ENCODE results near the gene ZFP3. TPM values are rescaled to one million over a fixed set of nuclear protein-coding genes. Genes with fewer than 3 reads are reported as not detected.
A peak's percentile ranks its signal among the peaks of the same experiment; 100 is the strongest.

ZFP3 gene
- polyA plus RNA-seq, 1 of the 3 experiments (the other 2 are of a cell fraction): 1.5 TPM

GRCh38 chr17:5100832-5101231, 22.6 kb downstream of the ZFP3 start:
- Histone ChIP-seq H3K36me3 (replicated peaks in 1 of 2; ENCODE audit: control insufficient read depth in 1 of 2, insufficient read depth in 2 of 2, low read length in 1 of 2) (peaks cover under 1 to 2% of the 10 kb centered on the region in 2 experiments), H4K20me1 (ENCODE audit: insufficient read depth) (no peaks in the 10 kb centered on the region), H3K4me1 (ENCODE audit: control insufficient read depth in 1 of 2, insufficient read depth in 2 of 2, low read depth in 1 of 2, low read length in 1 of 2) (no peaks in the 10 kb centered on the region), H3K9me3 (peaks cover 4% of the 10 kb centered on the region), H3K27ac (ENCODE audit: low read depth in 2 of 2, low read length in 1 of 2) (no peak overlapping the region), H3K79me2 (ENCODE audit: insufficient read depth) (no peaks in the 10 kb centered on the region), H3K4me2 (no peak overlapping the region), H3F3A (replicated peaks; ENCODE audit: insufficient read depth) (no peaks in the 10 kb centered on the region), H3K27me3 (ENCODE audit: insufficient read depth) (no peaks in the 10 kb centered on the region), H3K9me2 (no peaks in the 10 kb centered on the region), H2AFZ (ENCODE audit: low read depth) (no peak overlapping the region), H3K9ac (no peak overlapping the region), H3K4me3 (ENCODE audit: low read depth in 2 of 2, low read length in 1 of 2) (no peak overlapping the region)
- TF ChIP-seq MEF2A (IDR thresholded peaks at IDR 0.05; ENCODE audit: borderline replicate concordance, low read depth): no peak
- no peak for TF ChIP-seq RFX5 (IDR thresholded peaks at IDR 0.05; ENCODE audit: low read length)
- no peak for TF ChIP-seq MXI1 (IDR thresholded peaks at IDR 0.05; ENCODE audit: low read depth, low read length)
- no peak for TF ChIP-seq FOSL2 (IDR thresholded peaks at IDR 0.05; ENCODE audit: borderline replicate concordance, low read depth)
- no peak for TF ChIP-seq USF2 (IDR thresholded peaks at IDR 0.05; ENCODE audit: borderline replicate concordance, low read depth, low read length)
- TF ChIP-seq TCF12 (IDR thresholded peaks at IDR 0.05): no peak
- ChIA-PET POLR2A (interaction anchor here (1.7 kb wide), 1 partner anchor 9 kb away, joined by 5 read pairs; no protein-coding TSS in a partner anchor), CTCF (no interaction called here)
- 39% methylated on average over 6 of the region's 6 CpGs for WGBS (ENCODE audit: low lambda C conversion rate)
- DNase-seq: no peak

- POLR2A ChIA-PET: interaction anchor here (1.0 to 1.7 kb wide), 2 partner anchors 10 to 13 kb away, joined by 3 to 5 read pairs; no protein-coding TSS in a partner anchor
- H4K20me1 ChIP-seq (ENCODE audit: insufficient read depth): no peaks in the 10 kb centered on the region
- CTCF ChIA-PET: interaction anchor here (1.2 to 1.9 kb wide), 2 partner anchors 48 to 202 kb away, joined by 3 to 5 read pairs; no protein-coding TSS in a partner anchor
- peaks cover 8% of the 10 kb centered on the region; the same call in 1 of the 2 replicates for H3K9me3 ChIP-seq
- peaks cover 7% of the 10 kb centered on the region for H3F3A ChIP-seq (replicated peaks; ENCODE audit: insufficient read depth)
- DNase-seq: no peak
- peak overlapping the region; percentile 92 for H3K4me2 ChIP-seq
- peaks cover 27 to 28% of the 10 kb centered on the region in 2 experiments for H3K36me3 ChIP-seq (replicated peaks in 1 of 2; ENCODE audit: control insufficient read depth in 1 of 2, insufficient read depth in 2 of 2, low read length in 1 of 2)
- H3K79me2 ChIP-seq (ENCODE audit: insufficient read depth): no peaks in the 10 kb centered on the region
- H3K9ac ChIP-seq: no peak overlapping the region
- WGBS (ENCODE audit: low lambda C conversion rate): 72% methylated on average over 8 of the region's 8 CpGs
- H3K9me2 ChIP-seq: peaks cover 7% of the 10 kb centered on the region; the same call in 1 of the 2 replicates
- no peaks in the 10 kb centered on the region; the same call in 1 of the 2 replicates for H3K27me3 ChIP-seq (ENCODE audit: insufficient read depth)
- TF ChIP-seq TCF12 (IDR thresholded peaks at IDR 0.05) (no peak), FOXM1 (IDR thresholded peaks at IDR 0.05; ENCODE audit: low read depth) (no peak), ZBTB33 (IDR thresholded peaks at IDR 0.05; ENCODE audit: borderline replicate concordance, low read depth) (no peak), ELF1 (IDR thresholded peaks at IDR 0.05) (no peak), TEAD4 (IDR thresholded peaks at IDR 0.05; ENCODE audit: borderline replicate concordance, insufficient read depth) (no peak), RCOR1 (IDR thresholded peaks at IDR 0.05; ENCODE audit: low read length) (no peak)
- 0 out of 2 replicates have a peak overlapping the region, but pooled peaks have one; percentile 99 for H2AFZ ChIP-seq (ENCODE audit: low read depth)
- H3K4me1 ChIP-seq (ENCODE audit: control insufficient read depth in 1 of 2, insufficient read depth in 2 of 2, low read depth in 1 of 2, low read length in 1 of 2): peaks cover 0 to 7% of the 10 kb centered on the region in 2 experiments; a peak in 2 of 4 replicates
- H3K27ac ChIP-seq (ENCODE audit: low read depth in 2 of 2, low read length in 1 of 2): no peak overlapping the region; a peak in 1 of 4 replicates
- H3K4me3 ChIP-seq (ENCODE audit: low read depth in 2 of 2, low read length in 1 of 2): peak overlapping the region; percentile 81 to 84
Observed at GRCh38 chr17:5110816-5111215, 32.5 kb downstream of the ZFP3 start.
